Measurements from ENCODE around the gene RGL1. TPM values are rescaled to one million over a fixed set of nuclear protein-coding genes. Genes with fewer than 3 reads are reported as not detected.

Gene RGL1
- total RNA-seq, 1 donor from 2014 or later, result 28.2 TPM

DNA sequence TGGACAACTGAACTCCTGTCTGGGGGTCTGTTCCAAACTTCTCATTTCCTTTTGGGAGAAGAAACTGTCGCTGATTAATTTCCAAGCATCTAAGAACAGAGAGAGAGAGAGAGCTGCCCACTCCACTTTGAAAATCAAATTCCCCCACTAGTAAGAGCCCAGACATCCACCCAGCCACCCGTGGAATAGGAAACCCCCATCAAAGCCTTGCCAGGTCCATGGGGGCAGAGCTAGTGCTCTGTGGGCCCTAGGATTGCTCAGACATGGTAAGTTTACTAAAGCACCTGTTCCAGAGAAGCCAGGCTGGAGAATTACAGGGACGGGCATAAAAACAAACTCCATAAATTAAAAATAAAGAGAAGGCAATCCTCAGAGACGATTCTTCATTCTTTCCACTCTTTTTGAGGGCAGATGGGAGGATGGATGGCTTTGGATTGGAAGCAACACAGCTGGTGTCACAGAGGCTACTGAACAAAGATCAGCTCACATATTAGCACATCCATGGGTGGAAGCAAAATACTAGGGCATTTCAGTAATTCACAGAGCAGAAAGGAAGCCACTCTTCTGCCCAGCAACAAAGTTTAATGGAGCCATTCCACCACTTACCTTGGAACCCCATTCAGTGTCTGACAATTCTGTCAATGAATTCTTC, 128.7 kb downstream of the RGL1 start:
- H3K9me3 ChIP-seq (ENCODE audit: control insufficient read depth in 3 of 3, low read length in 3 of 3), result no peaks in the 10 kb centered on the region
- H3K27me3 ChIP-seq (ENCODE audit: control insufficient read depth in 3 of 3, insufficient read depth in 3 of 3, low read length in 3 of 3), result no peaks in the 10 kb centered on the region
- no peak overlapping the region for H3K4me3 ChIP-seq (ENCODE audit: low read length in 3 of 3)
- H3K9ac ChIP-seq (ENCODE audit: low read depth in 1 of 3, low read length in 3 of 3), result no peak overlapping the region
- H3K27ac ChIP-seq (ENCODE audit: low read depth, low read length), result no peak overlapping the region
- H3K4me1 ChIP-seq (ENCODE audit: control insufficient read depth in 3 of 3, insufficient read depth in 3 of 3, low read length in 3 of 3), result peaks cover 11 to 13% (median 13%) of the 10 kb centered on the region in 3 donors
- H3K36me3 ChIP-seq (ENCODE audit: control insufficient read depth in 3 of 3, insufficient read depth in 3 of 3, low read length in 3 of 3), result peaks cover 0 to 6% (median 0%) of the 10 kb centered on the region in 3 donors

DNA sequence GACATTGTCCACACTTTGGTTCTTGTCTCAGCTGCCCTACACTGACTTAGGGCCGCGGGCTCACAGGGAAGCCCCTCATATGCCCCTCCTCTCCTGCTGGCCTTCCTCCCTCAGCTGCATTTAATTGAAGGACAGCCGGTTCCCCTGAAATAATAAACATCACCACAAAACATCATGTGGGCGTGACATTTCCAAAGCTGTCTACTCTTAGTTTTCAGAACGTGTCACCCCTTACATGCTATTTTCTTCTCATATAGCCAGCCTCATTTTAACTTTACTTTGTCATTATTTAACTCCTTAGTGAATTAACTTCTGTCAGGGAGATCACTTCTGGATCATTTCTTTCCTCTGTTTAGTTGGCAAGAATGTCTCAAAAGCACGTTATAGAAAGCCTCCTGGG, 129.4 kb downstream of the RGL1 start:
- Histone ChIP-seq H3K27ac (ENCODE audit: low read depth, low read length) (no peak overlapping the region), H3K27me3 (ENCODE audit: control insufficient read depth in 3 of 3, insufficient read depth in 3 of 3, low read length in 3 of 3) (no peaks in the 10 kb centered on the region), H3K9ac (ENCODE audit: low read depth in 1 of 3, low read length in 3 of 3) (no peak overlapping the region), H3K9me3 (ENCODE audit: control insufficient read depth in 3 of 3, low read length in 3 of 3) (no peaks in the 10 kb centered on the region), H3K36me3 (ENCODE audit: control insufficient read depth in 3 of 3, insufficient read depth in 3 of 3, low read length in 3 of 3) (peaks cover 0 to 6% (median 0%) of the 10 kb centered on the region in 3 donors), H3K4me3 (ENCODE audit: low read length in 3 of 3) (no peak overlapping the region), H3K4me1 (ENCODE audit: control insufficient read depth in 3 of 3, insufficient read depth in 3 of 3, low read length in 3 of 3) (peaks cover 11 to 13% (median 13%) of the 10 kb centered on the region in 3 donors)

DNA sequence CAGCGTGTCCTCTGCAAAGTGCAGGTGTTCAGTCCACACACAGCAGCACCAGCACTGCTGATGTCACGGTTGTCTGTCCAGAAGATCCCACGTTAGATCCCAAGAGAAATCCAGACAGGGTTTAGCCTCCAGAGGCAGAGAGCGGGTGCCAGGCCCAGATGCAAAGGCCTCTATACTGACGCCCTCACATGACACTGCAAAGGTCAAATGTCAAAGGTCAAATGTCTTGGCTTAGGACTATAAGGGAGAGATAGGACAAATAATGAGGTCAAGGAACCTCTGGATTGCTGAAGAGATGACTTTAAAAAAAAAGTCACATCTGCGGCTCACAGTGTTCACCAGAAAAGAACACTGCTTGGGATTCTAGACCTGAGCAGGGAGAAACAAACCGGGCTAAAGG, 131.1 kb downstream of the RGL1 start:
- H3K9me3 ChIP-seq (ENCODE audit: control insufficient read depth in 3 of 3, low read length in 3 of 3), result no peaks in the 10 kb centered on the region
- H3K4me3 ChIP-seq (ENCODE audit: low read length in 3 of 3), result no peak overlapping the region
- peaks cover 11 to 13% (median 13%) of the 10 kb centered on the region in 3 donors for H3K4me1 ChIP-seq (ENCODE audit: control insufficient read depth in 3 of 3, insufficient read depth in 3 of 3, low read length in 3 of 3)
- H3K27me3 ChIP-seq (ENCODE audit: control insufficient read depth in 3 of 3, insufficient read depth in 3 of 3, low read length in 3 of 3), result no peaks in the 10 kb centered on the region
- H3K27ac ChIP-seq (ENCODE audit: low read depth, low read length), result no peak overlapping the region
- H3K9ac ChIP-seq (ENCODE audit: low read depth in 1 of 3, low read length in 3 of 3), result no peak overlapping the region
- peaks cover 0 to 10% (median 0%) of the 10 kb centered on the region in 3 donors for H3K36me3 ChIP-seq (ENCODE audit: control insufficient read depth in 3 of 3, insufficient read depth in 3 of 3, low read length in 3 of 3)

DNA sequence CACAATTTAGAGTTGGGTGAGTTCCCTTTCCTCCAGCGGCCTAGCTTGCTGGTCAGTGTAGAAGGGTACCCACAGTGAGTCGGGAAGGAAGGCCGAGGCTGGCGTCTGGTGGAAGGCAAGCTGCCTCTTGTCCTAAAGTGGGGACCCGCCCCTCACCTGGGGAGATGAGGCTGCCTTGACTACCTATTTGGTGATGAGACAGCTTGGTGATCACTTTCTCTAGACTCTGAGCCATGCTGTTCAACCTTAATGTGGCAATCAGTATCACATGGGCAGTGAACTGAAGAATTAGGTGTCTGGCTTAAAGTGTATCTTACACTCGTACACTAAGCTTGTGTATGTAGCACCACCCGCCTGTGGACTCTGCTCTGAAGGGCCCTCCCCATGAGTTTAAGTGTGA, 131.9 kb downstream of the RGL1 start:
- Histone ChIP-seq H3K27me3 (ENCODE audit: control insufficient read depth in 3 of 3, insufficient read depth in 3 of 3, low read length in 3 of 3) (no peaks in the 10 kb centered on the region), H3K9ac (ENCODE audit: low read depth in 1 of 3, low read length in 3 of 3) (no peak overlapping the region), H3K9me3 (ENCODE audit: control insufficient read depth in 3 of 3, low read length in 3 of 3) (no peaks in the 10 kb centered on the region), H3K36me3 (ENCODE audit: control insufficient read depth in 3 of 3, insufficient read depth in 3 of 3, low read length in 3 of 3) (peaks cover 0 to 10% (median 0%) of the 10 kb centered on the region in 3 donors), H3K4me3 (ENCODE audit: low read length in 3 of 3) (no peak overlapping the region), H3K27ac (ENCODE audit: low read depth, low read length) (no peak overlapping the region), H3K4me1 (ENCODE audit: control insufficient read depth in 3 of 3, insufficient read depth in 3 of 3, low read length in 3 of 3) (peaks cover 11 to 13% (median 12%) of the 10 kb centered on the region in 3 donors)

DNA sequence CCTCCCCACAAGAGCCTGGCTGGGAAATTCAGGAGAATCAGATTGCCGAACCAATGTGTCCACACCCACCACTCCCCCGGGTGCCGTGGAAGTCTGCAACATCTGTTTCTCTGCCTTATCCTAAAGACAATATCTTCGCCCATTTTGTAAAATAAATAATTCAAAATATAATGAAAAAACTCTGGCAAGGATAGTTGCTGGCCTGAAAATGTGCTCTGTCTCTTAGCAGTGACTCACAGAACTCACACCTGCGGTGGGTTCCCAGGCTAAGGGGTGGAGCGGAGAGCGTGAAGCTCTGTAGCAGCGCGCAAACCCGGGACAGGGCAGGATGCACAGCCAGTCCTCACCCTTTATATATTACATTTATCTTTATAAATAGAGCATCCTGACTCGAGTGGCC, 132.7 kb downstream of the RGL1 start:
- no peak overlapping the region for H3K27ac ChIP-seq (ENCODE audit: low read depth, low read length)

DNA sequence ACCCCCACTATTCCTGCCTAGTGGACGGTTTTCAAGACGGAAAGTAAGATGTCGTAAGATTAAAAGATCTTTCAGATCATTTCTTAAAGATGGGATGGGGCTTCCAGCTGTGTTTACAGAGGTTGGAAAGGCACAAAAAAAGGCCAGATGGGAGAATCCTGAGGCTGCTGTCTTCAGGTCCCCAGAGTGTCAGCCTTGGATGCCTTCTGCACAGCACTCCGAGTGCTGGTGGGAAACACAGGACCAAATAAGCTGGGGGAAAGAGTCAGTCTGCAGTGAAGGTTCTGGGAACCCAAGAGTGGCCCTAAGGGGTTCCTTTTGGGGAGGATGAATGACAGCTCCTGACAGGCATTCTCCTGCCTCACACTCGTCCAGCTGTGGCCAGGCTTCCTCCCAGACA, 136.1 kb downstream of the RGL1 start:
- H3K27ac ChIP-seq (ENCODE audit: low read depth, low read length), result no peak overlapping the region

More for the DNA sequence above, 132.7 kb downstream of the RGL1 start:
- H3K9ac ChIP-seq (ENCODE audit: low read depth in 1 of 3, low read length in 3 of 3), result no peak overlapping the region
- no peaks in the 10 kb centered on the region for H3K9me3 ChIP-seq (ENCODE audit: control insufficient read depth in 3 of 3, low read length in 3 of 3)
- no peak overlapping the region for H3K4me3 ChIP-seq (ENCODE audit: low read length in 3 of 3)
- H3K36me3 ChIP-seq (ENCODE audit: control insufficient read depth in 3 of 3, insufficient read depth in 3 of 3, low read length in 3 of 3), result peaks cover 0 to 10% (median 0%) of the 10 kb centered on the region in 3 donors
- peaks cover 2 to 5% (median 4%) of the 10 kb centered on the region in 3 donors for H3K4me1 ChIP-seq (ENCODE audit: control insufficient read depth in 3 of 3, insufficient read depth in 3 of 3, low read length in 3 of 3)
- no peaks in the 10 kb centered on the region for H3K27me3 ChIP-seq (ENCODE audit: control insufficient read depth in 3 of 3, insufficient read depth in 3 of 3, low read length in 3 of 3)

DNA sequence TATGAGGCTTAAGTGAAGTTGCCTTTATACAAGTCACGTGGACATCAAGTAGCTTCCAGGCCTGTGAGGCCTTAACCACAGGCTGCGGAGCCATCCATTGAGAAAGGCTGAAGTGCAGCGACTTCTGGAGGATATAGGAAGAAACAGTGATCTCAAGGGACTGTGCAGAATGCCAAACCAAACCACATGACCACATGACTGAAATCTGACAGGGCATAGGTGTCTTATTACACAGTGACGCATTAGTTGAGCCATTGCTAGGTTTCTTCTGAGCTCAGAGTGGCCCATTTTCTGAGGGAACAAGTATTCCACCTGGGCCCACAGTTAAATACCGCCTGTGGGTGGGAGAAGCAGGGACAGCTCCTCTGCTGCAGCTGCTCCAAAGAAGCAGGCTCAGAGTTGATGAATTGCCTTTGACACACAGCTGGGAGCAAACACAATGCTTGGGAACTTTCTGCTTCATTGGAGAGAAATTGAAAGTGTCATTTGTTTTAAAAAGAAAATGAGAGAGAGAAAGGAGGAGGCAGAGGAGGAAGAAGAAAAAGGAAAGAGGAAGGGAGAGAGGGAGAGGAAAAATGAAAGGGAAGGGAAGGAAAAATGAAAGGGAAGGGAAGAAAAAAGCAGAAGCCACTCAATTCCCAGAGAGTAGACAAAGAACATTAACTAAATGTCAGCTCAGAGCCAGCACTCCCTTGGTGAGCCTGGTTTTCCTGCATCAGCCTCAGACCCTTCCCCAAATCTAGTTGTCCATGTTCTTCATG, 138.2 kb downstream of the RGL1 start:
- Histone ChIP-seq H3K4me1 (ENCODE audit: control insufficient read depth in 3 of 3, insufficient read depth in 3 of 3, low read length in 3 of 3) (peaks cover 10 to 20% (median 14%) of the 10 kb centered on the region in 3 donors), H3K4me3 (ENCODE audit: low read length in 3 of 3) (no peak overlapping the region), H3K36me3 (ENCODE audit: control insufficient read depth in 3 of 3, insufficient read depth in 3 of 3, low read length in 3 of 3) (peaks cover 0 to 11% (median 0%) of the 10 kb centered on the region in 3 donors), H3K27ac (ENCODE audit: low read depth, low read length) (no peak overlapping the region), H3K9ac (ENCODE audit: low read depth in 1 of 3, low read length in 3 of 3) (no peak overlapping the region), H3K9me3 (ENCODE audit: control insufficient read depth in 3 of 3, low read length in 3 of 3) (no peaks in the 10 kb centered on the region), H3K27me3 (ENCODE audit: control insufficient read depth in 3 of 3, insufficient read depth in 3 of 3, low read length in 3 of 3) (no peaks in the 10 kb centered on the region)

More for the DNA sequence above, 136.1 kb downstream of the RGL1 start:
- no peak overlapping the region for H3K4me3 ChIP-seq (ENCODE audit: low read length in 3 of 3)
- no peaks in the 10 kb centered on the region for H3K9me3 ChIP-seq (ENCODE audit: control insufficient read depth in 3 of 3, low read length in 3 of 3)
- peaks cover 0 to 15% (median 0%) of the 10 kb centered on the region in 3 donors for H3K36me3 ChIP-seq (ENCODE audit: control insufficient read depth in 3 of 3, insufficient read depth in 3 of 3, low read length in 3 of 3)
- H3K4me1 ChIP-seq (ENCODE audit: control insufficient read depth in 3 of 3, insufficient read depth in 3 of 3, low read length in 3 of 3), result peaks cover 10 to 17% (median 14%) of the 10 kb centered on the region in 3 donors
- no peaks in the 10 kb centered on the region for H3K27me3 ChIP-seq (ENCODE audit: control insufficient read depth in 3 of 3, insufficient read depth in 3 of 3, low read length in 3 of 3)
- no peak overlapping the region for H3K9ac ChIP-seq (ENCODE audit: low read depth in 1 of 3, low read length in 3 of 3)

DNA sequence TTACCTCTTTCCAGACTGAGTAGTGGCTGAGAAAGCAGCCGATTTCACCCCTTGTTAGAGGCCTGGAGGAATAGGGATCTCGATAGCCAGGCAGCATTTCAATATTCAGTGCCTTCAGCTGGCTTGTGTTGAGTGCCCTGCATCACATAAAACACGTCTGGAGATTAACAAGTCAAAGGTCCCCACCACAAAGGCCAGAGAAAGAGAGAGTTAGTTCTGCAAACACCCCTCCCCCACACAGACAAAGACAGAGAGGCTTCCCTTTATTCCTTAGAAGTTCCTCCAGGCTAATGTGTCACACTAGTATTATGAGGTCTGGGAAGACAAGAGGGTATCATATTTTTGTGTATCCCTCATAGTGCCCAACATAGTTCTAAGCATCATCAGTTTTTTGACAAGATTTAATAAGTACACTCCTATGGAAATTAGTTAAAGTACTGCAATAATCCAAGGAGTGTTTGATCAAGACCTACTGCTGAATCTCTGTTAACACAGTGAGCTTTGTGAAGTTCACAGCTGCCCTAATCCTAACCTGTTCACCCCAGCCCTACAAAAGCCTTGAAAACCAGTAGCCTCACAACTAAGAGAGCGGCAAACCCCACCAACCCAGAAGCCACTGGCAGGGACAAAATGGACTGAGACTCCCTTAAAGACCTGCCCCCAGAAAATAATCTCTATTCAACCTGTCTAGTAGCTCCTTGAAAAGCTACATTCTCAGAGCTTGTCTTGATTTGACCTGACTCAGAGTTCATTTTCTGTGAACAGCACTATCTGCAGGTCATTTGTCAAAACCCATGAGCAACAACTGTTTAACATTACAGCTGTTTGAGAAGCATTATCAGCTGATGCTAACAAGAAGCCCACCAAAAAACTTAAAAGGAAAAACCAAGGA, 140.8 kb downstream of the RGL1 start:
- Histone ChIP-seq H3K4me3 (ENCODE audit: low read length in 3 of 3) (no peak overlapping the region), H3K4me1 (ENCODE audit: control insufficient read depth in 3 of 3, insufficient read depth in 3 of 3, low read length in 3 of 3) (peaks cover 10 to 20% (median 14%) of the 10 kb centered on the region in 3 donors), H3K9me3 (ENCODE audit: control insufficient read depth in 3 of 3, low read length in 3 of 3) (no peaks in the 10 kb centered on the region), H3K9ac (ENCODE audit: low read depth in 1 of 3, low read length in 3 of 3) (no peak overlapping the region), H3K27ac (ENCODE audit: low read depth, low read length) (no peak overlapping the region), H3K27me3 (ENCODE audit: control insufficient read depth in 3 of 3, insufficient read depth in 3 of 3, low read length in 3 of 3) (no peaks in the 10 kb centered on the region), H3K36me3 (ENCODE audit: control insufficient read depth in 3 of 3, insufficient read depth in 3 of 3, low read length in 3 of 3) (peaks cover 0 to 9% (median 4%) of the 10 kb centered on the region in 3 donors)

DNA sequence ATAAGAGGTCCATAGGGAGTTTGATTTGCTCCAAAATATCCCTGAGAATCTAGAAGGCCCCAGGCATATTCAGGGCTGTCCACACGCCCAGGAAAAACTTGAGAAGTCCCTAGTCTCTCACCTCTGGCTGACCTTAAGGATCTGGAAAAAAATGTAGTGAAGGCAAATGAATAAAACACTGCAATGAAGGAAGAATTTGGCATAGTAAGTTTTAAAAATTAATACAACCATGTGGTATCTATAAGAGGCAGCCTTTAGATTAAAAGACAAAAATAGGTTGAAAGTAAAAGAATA, 141.3 kb downstream of the RGL1 start:
- peaks cover 10 to 20% (median 14%) of the 10 kb centered on the region in 3 donors for H3K4me1 ChIP-seq (ENCODE audit: control insufficient read depth in 3 of 3, insufficient read depth in 3 of 3, low read length in 3 of 3)
- H3K27ac ChIP-seq (ENCODE audit: low read depth, low read length), result no peak overlapping the region
- H3K27me3 ChIP-seq (ENCODE audit: control insufficient read depth in 3 of 3, insufficient read depth in 3 of 3, low read length in 3 of 3), result no peaks in the 10 kb centered on the region
- H3K9me3 ChIP-seq (ENCODE audit: control insufficient read depth in 3 of 3, low read length in 3 of 3), result no peaks in the 10 kb centered on the region
- peaks cover 0 to 9% (median 7%) of the 10 kb centered on the region in 3 donors for H3K36me3 ChIP-seq (ENCODE audit: control insufficient read depth in 3 of 3, insufficient read depth in 3 of 3, low read length in 3 of 3)
- H3K9ac ChIP-seq (ENCODE audit: low read depth in 1 of 3, low read length in 3 of 3), result no peak overlapping the region
- no peak overlapping the region for H3K4me3 ChIP-seq (ENCODE audit: low read length in 3 of 3)
